Measurements from ENCODE around the gene PAH.
"Not testable (repeated sequence)": the region's sequence is repeated elsewhere in the genome, so short reads cannot be mapped to it uniquely, and the experiment has no call there.

PAH gene

DNA sequence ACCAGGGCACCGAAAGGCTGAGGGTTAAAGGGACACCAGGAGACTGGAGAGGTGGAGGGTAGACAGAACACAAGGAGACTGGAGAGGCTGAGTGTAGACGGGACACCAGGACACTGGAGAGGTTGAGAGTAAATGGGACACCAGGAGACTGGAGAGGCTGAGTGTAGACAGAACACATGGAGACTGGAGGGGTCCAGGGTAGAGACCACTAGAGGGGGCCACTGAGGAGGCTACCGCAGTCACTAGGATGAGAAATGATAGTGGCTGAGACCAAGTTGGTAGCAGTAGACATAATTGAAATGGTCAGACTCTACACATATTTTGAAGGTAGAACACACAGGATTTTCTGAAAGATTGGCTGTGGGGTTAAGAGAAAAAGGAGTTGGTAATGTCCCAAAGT is 68.2 kb downstream of the PAH start:
- no peak overlapping the region for H3K27ac ChIP-seq

DNA sequence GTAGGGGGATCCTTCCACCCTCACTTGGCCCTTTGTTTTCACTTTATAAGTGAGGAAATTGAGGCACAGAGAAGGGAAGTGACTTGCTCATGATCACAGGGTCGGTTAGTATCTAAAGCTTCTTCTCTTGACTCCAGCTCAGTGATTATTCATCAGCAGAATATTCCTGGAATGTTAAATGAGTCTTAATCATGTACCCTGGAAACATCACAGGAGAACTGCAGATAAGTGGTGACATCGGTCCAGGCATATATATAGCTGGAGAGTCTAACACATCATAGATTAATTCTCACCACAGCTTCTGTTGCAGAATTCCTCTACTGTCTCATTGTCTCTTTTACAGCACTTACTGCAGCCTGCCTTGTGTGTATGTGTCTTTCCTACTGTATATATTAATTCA is 69.9 kb downstream of the PAH start:
- Histone ChIP-seq H3K4me3 (no peak overlapping the region), H3K27ac (no peak overlapping the region)

More for the DNA sequence above, 68.2 kb downstream of the PAH start:
- no peak overlapping the region for H3K4me3 ChIP-seq

DNA sequence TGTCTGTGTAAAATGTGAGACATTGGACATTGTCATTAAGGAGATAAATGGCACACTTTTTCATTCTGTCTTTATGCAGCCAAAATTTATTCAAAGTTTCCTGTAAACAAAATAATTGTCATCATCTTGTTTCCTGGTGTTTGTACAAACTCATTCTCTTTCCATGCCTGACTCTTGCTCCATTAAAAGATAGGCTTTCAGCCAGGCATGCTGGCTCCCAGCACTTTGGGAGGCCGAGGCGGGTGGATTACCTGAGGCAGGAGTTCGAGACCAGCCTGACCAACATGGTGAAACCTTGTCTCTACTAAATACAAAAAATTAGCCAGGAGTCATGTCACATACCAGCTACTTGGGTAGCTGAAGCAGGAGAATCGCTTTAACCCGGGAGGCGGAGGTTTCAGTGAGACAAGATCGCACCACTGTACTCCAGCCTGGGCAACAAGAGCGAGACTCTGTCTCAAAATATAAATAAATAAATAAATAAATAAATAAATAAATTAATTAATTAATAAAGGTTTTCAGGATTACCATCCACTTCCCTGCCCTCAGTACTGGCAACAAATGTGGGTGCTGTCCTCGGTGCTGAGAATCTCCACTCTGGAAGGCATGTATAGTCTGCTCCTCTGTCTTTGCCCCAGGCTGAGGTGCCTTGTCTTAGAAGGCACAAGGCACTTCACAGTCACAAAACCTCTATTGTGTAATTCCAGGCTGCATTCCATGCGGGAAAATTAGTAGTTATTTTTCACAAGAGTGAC is 83.2 kb downstream of the PAH start:
- Histone ChIP-seq H3K27ac (no peak overlapping the region), H3K4me3 (no peak overlapping the region)

DNA sequence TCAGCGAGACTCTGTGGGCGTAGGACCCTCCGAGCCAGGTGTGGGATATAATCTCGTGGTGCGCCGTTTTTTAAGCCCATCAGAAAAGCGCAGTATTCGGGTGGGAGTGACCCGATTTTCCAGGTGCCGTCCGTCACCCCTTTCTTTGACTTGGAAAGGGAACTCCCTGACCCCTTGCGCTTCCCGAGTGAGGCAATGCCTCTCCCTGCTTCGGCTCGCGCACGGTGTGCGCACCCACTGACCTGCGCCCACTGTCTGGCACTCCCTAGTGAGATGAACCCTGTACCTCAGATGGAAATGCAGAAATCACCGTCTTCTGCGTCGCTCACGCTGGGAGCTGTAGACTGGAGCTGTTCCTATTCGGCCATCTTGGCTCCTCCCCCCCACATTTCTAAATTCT is 84.2 kb downstream of the PAH start:
- H3K27ac ChIP-seq, H3K4me3 ChIP-seq: not testable (repeated sequence)

DNA sequence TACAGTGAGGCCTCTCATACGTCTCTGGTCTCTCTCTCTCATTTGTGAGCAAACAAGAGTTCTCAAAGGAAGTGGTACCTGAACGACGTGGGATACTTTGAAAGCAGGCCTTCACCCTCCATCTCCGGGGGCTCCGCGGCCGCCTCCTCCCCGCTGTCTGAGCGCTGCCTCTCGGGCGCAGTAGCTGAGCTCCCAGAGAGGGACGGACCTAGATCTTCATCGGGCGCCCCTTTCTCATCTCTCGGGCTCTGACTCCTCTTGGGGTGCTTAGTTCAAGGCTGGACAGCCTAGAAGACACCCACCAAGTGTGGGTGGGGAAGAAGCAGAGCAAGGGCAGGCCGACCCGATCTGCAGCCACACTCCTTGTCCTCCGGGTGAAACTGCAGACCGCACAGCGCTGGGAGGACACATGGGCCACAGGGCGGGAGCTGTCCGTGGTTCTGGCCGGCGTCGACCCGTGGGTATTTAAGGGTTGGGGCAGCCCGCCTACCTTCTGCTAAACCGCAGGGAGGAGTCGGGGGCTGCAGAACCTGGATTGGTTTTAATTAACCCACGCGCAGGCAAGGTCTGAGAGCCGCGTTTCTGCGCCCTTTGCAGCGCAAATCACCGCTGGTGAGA is 92.7 kb downstream of the PAH start:
- no peak overlapping the region for H3K4me3 ChIP-seq
- H3K27ac ChIP-seq: no peak overlapping the region

DNA sequence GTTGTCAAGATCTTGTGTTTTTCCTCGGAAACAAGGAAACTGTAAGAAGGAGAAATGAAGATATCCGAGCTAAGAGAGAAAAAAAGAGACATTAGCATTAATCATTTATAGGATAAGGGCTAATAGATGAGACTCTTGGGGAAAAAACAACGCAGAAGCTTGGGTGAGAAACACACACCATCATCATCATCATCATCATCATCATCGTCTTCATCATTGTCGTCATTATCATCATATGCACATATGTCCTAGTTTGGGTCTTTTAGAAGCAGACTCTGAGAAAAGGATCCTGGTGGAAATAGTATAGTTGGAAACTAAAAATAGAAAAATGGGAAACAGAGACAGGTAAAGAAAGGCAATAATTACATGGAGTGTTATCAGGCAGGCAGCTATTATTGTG is 95.9 kb downstream of the PAH start:
- no peak overlapping the region for H3K27ac ChIP-seq

DNA sequence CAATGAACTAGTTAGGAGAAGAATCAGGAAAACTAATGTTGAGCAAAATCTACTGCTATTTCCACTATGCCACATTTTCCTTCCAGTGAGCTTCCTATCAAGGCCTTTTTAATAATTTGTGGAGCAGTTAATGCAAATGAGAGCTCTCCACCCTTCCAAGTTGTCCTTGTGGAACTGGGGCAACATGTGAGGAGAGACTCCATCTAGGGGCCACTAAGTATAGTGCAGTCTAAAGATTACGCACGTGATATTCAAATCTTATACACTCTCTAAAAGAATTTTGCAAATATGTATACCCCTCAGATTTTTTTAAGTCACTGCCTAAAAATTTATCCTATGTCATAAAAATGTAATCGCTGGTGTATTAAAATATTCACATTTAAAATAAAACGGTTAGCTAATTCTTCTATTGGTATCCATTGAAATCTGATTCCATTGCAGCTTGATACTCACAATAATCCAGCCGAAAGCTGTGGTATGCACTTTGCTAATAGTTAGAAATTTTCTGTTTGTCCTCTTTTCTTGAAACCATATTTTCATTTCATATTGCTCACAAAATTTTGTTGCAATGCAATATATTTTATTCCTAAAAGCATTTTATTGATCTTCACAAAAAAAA is 100.1 kb downstream of the PAH start:
- no peak overlapping the region for H3K27ac ChIP-seq

More for the DNA sequence above, 95.9 kb downstream of the PAH start:
- no peak overlapping the region for H3K4me3 ChIP-seq

DNA sequence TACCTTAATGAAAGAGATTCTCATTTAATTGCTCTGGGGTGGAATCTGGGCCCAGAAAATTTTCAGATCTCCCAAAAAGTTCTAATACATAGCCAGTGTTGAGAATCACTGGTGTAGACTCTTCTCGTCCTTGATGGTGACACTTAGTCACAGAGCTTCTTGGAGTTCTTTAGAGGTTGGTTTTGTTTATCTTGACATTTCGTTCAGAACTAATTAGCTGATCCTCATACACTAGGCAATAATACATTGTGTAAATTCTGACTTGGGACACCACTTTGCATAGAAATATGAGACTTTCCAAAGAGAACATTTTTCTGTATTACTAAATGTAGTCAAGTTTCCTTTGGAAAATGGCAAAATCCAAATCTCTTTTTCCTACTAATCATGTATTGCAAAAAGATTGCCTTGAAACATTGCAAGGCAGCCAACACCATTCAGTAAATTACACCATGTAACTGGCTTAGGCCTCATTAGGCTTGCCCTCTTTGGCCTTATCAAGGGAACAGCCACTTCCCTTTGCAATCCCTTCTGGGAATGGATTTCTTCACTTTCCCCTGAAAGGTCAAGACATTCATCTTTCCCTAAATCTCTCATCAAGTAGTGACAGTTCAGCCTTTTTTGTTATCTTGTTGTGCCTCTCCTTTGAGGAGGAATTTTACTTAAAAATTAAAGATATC is 102.2 kb downstream of the PAH start:
- Histone ChIP-seq H3K4me3 (no peak overlapping the region), H3K27ac (no peak overlapping the region)

More for the DNA sequence above, 100.1 kb downstream of the PAH start:
- no peak overlapping the region for H3K4me3 ChIP-seq

DNA sequence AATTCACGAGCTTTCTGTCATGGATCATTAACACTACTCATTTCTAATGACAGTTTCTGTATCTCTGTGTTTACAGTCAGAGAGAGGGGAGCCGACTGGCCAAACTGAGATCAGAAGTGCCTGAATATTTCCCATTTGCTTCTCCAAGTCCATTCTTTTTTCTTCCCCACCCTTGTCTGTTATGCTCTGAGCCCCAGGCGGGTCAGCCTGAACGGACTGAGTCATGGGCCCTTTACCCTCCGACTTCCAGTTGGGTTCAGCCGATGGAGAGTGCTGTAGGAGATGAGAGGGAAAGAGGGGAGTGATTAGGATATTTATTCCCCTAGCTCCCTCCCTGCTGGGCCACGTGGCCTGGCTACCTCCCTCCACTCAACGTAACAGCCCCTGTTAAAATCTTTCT is 104.7 kb downstream of the PAH start:
- no peak overlapping the region for H3K27ac ChIP-seq

DNA sequence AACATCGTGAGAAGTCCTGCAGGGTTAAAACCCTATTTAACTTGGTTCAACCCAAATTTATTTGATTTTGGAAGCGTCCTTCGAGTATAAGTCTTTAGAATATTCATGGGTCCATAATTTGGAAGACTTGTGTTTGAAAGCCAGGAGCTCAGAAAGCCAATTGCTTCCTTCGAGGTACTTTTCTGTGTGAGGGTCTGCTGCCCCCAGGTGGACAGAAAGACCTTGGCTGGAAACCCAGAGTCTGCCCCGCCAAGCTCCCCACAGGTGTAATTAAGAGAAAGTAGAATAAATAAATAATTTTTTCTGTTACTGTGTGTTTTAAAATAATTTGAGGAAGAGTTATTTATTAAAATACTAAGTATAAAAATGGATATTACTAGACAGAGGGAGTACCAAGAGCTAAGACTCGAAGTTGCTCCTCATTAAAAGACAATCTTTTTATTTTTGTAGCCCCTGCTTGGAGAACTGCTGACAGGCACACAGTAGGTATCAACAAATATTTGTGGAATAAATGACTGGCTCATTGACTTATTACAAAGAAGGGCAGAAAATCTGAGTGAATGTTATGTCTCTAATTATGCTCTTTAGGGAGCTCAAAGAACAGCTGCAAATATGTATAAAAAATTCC is 105.8 kb downstream of the PAH start:
- Histone ChIP-seq H3K27ac (no peak overlapping the region), H3K4me3 (no peak overlapping the region)

More for the DNA sequence above, 104.7 kb downstream of the PAH start:
- no peak overlapping the region for H3K4me3 ChIP-seq

DNA sequence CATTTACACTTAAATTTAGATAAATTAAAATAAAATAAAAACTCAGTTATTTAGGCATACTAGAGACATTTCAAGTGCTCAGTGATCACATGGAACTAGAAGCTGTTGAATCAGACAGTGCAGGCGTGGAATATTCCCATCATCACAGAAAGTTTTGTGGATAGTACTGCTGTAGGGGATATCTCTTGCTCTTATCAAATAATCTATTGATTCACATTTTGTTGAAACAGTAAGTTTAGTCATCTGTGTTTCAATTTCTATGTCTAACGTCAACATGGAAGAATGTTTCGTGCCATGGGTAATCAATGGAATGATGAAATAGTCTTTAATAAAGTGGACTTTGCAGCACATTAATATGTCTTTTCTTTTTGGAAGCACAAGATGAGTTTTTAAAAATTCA is 108.6 kb downstream of the PAH start:
- H3K4me3 ChIP-seq: no peak overlapping the region
- no peak overlapping the region for H3K27ac ChIP-seq

DNA sequence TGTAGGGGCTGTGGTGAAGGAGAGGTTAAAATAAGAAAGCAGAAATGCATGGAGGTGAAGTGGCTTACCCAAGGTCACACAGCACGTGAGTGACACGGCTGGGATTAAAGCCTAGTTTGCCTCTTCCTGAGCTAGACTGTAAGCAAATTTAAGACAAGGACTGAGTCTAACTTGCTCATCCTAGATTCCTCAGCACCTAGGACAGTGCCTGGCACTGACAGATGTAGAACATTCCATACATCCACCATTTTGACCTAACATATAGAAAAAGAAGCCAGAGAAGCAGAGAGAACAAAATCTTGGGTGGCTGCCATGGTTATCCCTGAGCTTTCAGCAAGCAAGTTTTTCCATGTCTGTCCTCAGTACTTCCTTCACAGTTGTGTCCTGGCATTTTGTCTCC is 110.5 kb downstream of the PAH start:
- Histone ChIP-seq H3K4me3 (no peak overlapping the region), H3K27ac (no peak overlapping the region)

DNA sequence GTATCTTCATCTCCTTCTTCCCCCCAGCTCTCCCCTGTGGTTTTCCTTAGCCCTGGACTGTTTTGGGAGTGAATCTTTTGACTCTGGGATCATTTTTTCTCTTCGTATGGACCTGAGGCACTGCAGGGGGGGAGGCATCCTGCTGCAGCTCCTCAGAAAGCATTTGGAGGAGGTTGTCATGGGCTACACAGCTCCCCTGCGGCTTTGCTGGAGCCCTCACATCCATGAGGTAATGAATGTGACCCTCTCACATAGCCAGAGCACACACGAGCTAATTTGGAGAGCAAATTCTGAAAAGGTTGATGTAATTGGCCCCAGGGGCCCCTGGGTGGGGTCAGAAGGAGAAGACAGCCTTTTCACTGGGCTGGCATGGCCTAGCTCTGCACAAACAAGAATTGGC is 110.9 kb downstream of the PAH start:
- no peak overlapping the region for H3K27ac ChIP-seq
- no peak overlapping the region for H3K4me3 ChIP-seq

DNA sequence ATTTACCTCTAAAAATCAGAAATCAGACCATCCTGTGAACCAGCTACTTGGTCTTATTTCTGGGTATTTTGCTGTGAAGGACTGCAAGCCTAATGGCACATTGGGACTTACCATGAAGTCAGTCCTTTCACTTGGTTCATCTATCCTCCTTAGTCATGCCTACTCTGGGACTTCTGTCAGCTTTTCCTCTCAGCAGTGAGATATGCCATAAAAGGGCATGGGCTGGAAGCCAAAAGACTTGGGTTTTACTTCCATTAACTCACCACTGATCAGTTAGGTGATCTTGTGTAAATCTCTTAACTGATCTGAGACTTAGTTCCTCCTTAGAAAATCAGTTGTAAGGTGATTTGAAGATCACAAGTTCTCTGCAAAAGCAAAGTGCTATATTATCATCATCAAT is 116.5 kb downstream of the PAH start:
- no peak overlapping the region for H3K4me3 ChIP-seq
- no peak overlapping the region for H3K27ac ChIP-seq

DNA sequence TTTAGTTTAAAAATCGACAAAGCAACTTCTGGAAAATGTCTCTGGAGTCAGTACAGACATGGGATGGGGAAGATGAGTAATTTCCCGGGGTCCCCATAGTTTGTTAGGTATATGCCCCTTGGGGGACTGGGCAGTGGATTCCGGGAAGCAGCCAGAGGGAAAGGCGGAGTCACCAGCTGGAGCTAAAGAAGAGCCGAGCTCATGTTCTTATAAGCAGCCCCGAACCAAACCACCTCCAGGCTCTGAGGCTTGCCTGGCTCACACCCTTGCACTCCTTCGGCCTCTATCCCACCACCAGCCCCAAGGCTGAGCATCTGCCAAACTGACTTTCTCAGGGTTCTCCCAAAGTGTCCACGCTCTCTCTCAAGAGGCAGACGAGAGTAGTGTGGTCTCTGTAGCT is 117.8 kb downstream of the PAH start:
- no peak overlapping the region for H3K27ac ChIP-seq
- no peak overlapping the region for H3K4me3 ChIP-seq

DNA sequence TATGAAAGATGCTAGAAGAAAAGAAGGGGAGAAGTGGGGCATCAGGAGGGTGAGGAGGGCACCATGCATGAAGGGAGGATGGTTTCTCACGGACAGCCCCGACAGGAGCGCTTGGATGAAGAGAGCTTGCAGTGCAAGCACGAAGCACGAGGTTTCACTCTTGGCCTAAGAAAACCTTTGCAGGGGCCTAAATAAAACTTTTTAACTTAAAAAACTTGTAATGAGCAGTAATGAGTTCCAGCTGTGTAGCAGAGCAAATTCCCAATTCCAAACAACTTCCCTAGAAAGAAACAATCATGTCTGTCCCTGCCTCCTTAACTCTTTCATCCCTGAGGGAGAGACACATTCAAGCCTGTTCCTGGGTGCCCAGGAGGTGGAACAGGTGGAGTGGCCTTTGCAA is 119.5 kb downstream of the PAH start:
- no peak overlapping the region for H3K27ac ChIP-seq
- H3K4me3 ChIP-seq: no peak overlapping the region

DNA sequence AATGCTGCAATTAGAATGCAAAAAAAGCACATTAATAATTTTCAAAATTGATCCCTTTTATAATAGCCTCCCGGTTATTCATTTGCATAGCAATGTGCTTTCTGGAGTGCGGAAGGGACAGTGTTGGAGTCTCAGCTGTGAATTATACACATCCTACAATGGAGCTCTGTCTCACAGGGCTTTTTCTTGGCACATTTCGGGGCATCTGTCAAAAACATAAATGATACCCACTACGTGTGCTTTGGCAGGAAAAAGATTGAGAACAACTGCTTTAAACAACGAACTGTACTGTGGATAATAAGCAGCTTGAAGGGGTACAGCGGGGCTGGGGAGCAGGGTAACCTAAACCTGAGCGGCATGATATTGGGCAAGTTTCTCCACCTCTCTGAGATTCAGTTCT is 123.1 kb downstream of the PAH start:
- H3K27ac ChIP-seq: no peak overlapping the region
- no peak overlapping the region for H3K4me3 ChIP-seq

Measured in skin epidermis (tissue), 12 donors.